HCT116 (cell line): ENCODE measurements around the gene KIF25. TPM values are rescaled to one million over a fixed set of nuclear protein-coding genes. Genes with fewer than 3 reads are reported as not detected.

Source experiments
- ATAC-seq: fragments of 200-7000 bp; cut with Tn5 transposase; 2 replicates; pipeline ENCODE4 v1.9.1; 2020; ENCODE audit warnings: mild to moderate bottlenecking, moderate library complexity
- BruUV-seq: library from RNA; stranded (reverse); fragments of 400-500 nt; replicated peaks from 2 replicates; lab custom pipeline; 2021; lab: Mats Ljungman, UMichigan
- CTCF ChIA-PET: fragments of 300-600 bp; sonication (Branson Sonifier 250); formaldehyde crosslinking; loops from one replicate; lab custom pipeline; 2021; ENCODE audit warnings: antibody characterized with exemption; lab: Charles Lee
- POLR2A ChIA-PET: fragments of 300-600, 350-600 bp; sonication (Branson Sonifier 250); formaldehyde crosslinking; loops from one replicate; lab custom pipeline; 2021; ENCODE audit warnings: antibody characterized with exemption; lab: Charles Lee
- RAD21 ChIA-PET, 2 experiments: fragments of 300-600 bp; sonication (Branson Sonifier 250); formaldehyde crosslinking; loops; one replicate each; lab custom pipeline; 2023; ENCODE audit warnings: low total read pairs in 2 of 2; ENCODE audit not compliant: uncharacterized antibody in 2 of 2, unreplicated experiment in 2 of 2, low non-redundant PET in 1 of 2; lab: Charles Lee
- DNase-seq: peaks from one replicate; pipeline ENCODE4 v3.0.0-alpha.2; 2010; ENCODE audit warnings: low read depth, low spot score
- H2AFZ ChIP-seq: fragments of 200-600 bp; shearing (Covaris generic), sonication (generic); 2 replicates; pipeline ENCODE4 v1.6.1; 2017; ENCODE audit warnings: low read depth, mixed run types, mixed read lengths, antibody characterized with exemption, low read length; ENCODE audit not compliant: poor library complexity, severe bottlenecking
- H3K27ac ChIP-seq: 2 replicates; pipeline ENCODE4 v1.5.1; 2012; ENCODE audit warnings: low read depth, low read length
- H3K27me3 ChIP-seq: fragments of 200-600 bp; sonication (generic); 2 replicates; pipeline ENCODE4 v1.6.1; 2016; ENCODE audit warnings: mixed run types, low read length, mixed read lengths; ENCODE audit not compliant: insufficient read depth
- H3K36me3 ChIP-seq, 2 experiments: fragments of 200-500 bp in 1 of 2; fragments of 200-600 bp in 1 of 2; sonication (Bioruptor generic) in 1 of 2; sonication (generic) in 1 of 2; 2 replicates each; pipeline versions ENCODE4 v1.5.1 to v1.6.1; 2014 to 2016; ENCODE audit warnings: low read length in 2 of 2, inconsistent platforms in 1 of 2, mixed read lengths in 1 of 2, mixed run types in 1 of 2; ENCODE audit not compliant: insufficient read depth in 2 of 2, control insufficient read depth in 1 of 2
- H3K4me1 ChIP-seq, 2 experiments: fragments of 200-600 bp in 1 of 2; sonication (generic) in 1 of 2; 2 replicates each; pipeline versions ENCODE4 v1.5.1 to v1.6.1; 2012 to 2017; ENCODE audit warnings: low read length in 2 of 2, inconsistent platforms in 1 of 2, mild to moderate bottlenecking in 1 of 2, mixed read lengths in 1 of 2, mixed run types in 1 of 2, moderate library complexity in 1 of 2; ENCODE audit not compliant: insufficient read depth in 2 of 2, control insufficient read depth in 1 of 2
- H3K4me2 ChIP-seq: fragments of 200-600 bp; sonication (generic); 2 replicates; pipeline ENCODE4 v1.6.1; 2017; ENCODE audit warnings: mixed run types, low read length, mixed read lengths
- H3K4me3 ChIP-seq, 2 experiments: fragments of 200-600 bp in 1 of 2; sonication (generic) in 1 of 2; replicated peaks in 1 of 2; 2 replicates each; pipeline ENCODE4 v1.5.1; 2011 to 2016; ENCODE audit warnings: low read length in 2 of 2, control low read depth in 1 of 2, low read depth in 1 of 2, mild to moderate bottlenecking in 1 of 2, mixed read lengths in 1 of 2, mixed run types in 1 of 2
- H3K79me2 ChIP-seq: fragments of 200-600 bp; sonication (generic); 2 replicates; pipeline ENCODE4 v1.6.1; 2017; ENCODE audit warnings: mild to moderate bottlenecking, mixed run types, low read length, moderate library complexity, mixed read lengths; ENCODE audit not compliant: insufficient read depth
- H3K9ac ChIP-seq: fragments of 200-600 bp; sonication (generic); 2 replicates; pipeline ENCODE4 v1.6.1; 2016; ENCODE audit warnings: low read length, mixed read lengths
- H3K9me2 ChIP-seq: fragments of 200-600 bp; sonication (generic), shearing (Covaris generic); 2 replicates; pipeline ENCODE4 v1.6.1; 2017; ENCODE audit warnings: mixed run types, mild to moderate bottlenecking, moderate library complexity; ENCODE audit not compliant: insufficient read depth
- H3K9me3 ChIP-seq, 2 experiments: fragments of 200-500 bp in 1 of 2; fragments of 200-600 bp in 1 of 2; sonication (Bioruptor generic) in 1 of 2; sonication (generic) in 1 of 2; 2 replicates each; pipeline ENCODE4 v1.6.1; 2014 to 2017; ENCODE audit warnings: low read length in 2 of 2, mixed read lengths in 2 of 2, inconsistent platforms in 1 of 2, low read depth in 1 of 2, mild to moderate bottlenecking in 1 of 2, mixed run types in 1 of 2, moderate library complexity in 1 of 2; ENCODE audit not compliant: control insufficient read depth in 1 of 2, insufficient read depth in 1 of 2
- H4K20me1 ChIP-seq: fragments of 200-600 bp; sonication (generic), shearing (Covaris generic); 2 replicates; pipeline ENCODE4 v1.6.1; 2017; ENCODE audit warnings: mixed run types, mild to moderate bottlenecking, moderate library complexity; ENCODE audit not compliant: insufficient read depth
- CBX3 ChIP-seq: IDR thresholded peaks from 2 replicates; pipeline ENCODE4 v1.6.1; 2012; ENCODE audit warnings: low read depth
- CTCF ChIP-seq, 3 experiments: fragments of 200-600 bp in 1 of 3; sonication (generic) in 1 of 3; IDR thresholded peaks in 2 of 3; conservative IDR thresholded peaks in 1 of 3; 2 replicates each; pipeline ENCODE4 v1.5.1; 2012 to 2017; ENCODE audit warnings: low read depth in 2 of 3, low read length in 2 of 3, antibody characterized with exemption in 1 of 3, borderline replicate concordance in 1 of 3, control low read depth in 1 of 3, mild to moderate bottlenecking in 1 of 3, mixed read lengths in 1 of 3, mixed run types in 1 of 3, moderate library complexity in 1 of 3; ENCODE audit not compliant: insufficient read depth in 1 of 3
- EGR1 ChIP-seq: IDR thresholded peaks from 2 replicates; pipeline ENCODE4 v1.6.1; 2012; ENCODE audit warnings: low read depth
- POLR2A ChIP-seq: IDR thresholded peaks from 2 replicates; pipeline ENCODE4 v1.7.0; 2011; ENCODE audit warnings: borderline replicate concordance; ENCODE audit not compliant: insufficient read depth, insufficient read length; ENCODE audit errors: extremely low read depth
- RAD21 ChIP-seq: IDR thresholded peaks from 2 replicates; pipeline ENCODE4 v1.6.1; 2012; ENCODE audit warnings: low read depth, mild to moderate bottlenecking
- SRF ChIP-seq: IDR thresholded peaks from 2 replicates; pipeline ENCODE4 v1.6.1; 2012; ENCODE audit warnings: low read depth
- YY1 ChIP-seq: IDR thresholded peaks from 2 replicates; pipeline ENCODE4 v1.6.1; 2011; ENCODE audit warnings: low read length, low read depth, moderate library complexity, mild to moderate bottlenecking; ENCODE audit not compliant: insufficient replicate concordance; ENCODE audit errors: extremely low read depth
- ZFX ChIP-seq: fragments of 450-650 bp; IDR thresholded peaks from 2 replicates; pipeline ENCODE4 v1.6.1; 2017
- intact Hi-C: fragments of 100-400 bp; cut with micrococcal nuclease; formaldehyde crosslinking; loops from 2 replicates; pipeline ENCODE4 v1.10.0; 2022
- total RNA-seq: library from RNA; stranded (reverse); gene quantifications from one replicate; pipeline ENCODE4 v1.2.1, GENCODE V29; 2021; ENCODE audit not compliant: unreplicated experiment
- TF ChIP-seq, protein P1 (sequence below): IDR thresholded peaks from 2 replicates; pipeline ENCODE4 v1.6.1; 2011; ENCODE audit warnings: mild to moderate bottlenecking, low read length, moderate library complexity; ENCODE audit not compliant: insufficient replicate concordance; ENCODE audit errors: extremely low read depth

Gene KIF25
- total RNA-seq, 1 experiment from 2014 or later: not detected

DNA sequence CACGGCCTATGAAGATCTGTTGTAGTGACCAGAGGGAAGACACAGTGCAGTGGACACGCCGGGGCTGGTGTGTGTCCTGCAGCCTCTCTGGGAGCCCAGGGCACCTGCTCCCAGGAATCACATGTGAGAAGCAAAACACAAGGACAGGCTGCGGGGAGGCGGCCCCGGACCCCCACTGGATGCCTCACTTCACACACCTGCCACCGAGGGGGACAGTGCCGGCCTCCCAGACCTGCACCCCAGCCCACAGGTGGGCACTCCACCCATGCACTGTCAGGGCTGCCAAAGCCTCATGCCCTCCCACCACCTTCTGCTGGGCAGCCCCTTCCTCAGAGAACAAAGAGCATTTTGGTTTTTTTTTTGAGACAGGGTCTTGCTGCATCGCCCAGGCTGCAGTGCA, 54.2 kb downstream of the KIF25 start (continued):
- TF ChIP-seq, protein P1, sequence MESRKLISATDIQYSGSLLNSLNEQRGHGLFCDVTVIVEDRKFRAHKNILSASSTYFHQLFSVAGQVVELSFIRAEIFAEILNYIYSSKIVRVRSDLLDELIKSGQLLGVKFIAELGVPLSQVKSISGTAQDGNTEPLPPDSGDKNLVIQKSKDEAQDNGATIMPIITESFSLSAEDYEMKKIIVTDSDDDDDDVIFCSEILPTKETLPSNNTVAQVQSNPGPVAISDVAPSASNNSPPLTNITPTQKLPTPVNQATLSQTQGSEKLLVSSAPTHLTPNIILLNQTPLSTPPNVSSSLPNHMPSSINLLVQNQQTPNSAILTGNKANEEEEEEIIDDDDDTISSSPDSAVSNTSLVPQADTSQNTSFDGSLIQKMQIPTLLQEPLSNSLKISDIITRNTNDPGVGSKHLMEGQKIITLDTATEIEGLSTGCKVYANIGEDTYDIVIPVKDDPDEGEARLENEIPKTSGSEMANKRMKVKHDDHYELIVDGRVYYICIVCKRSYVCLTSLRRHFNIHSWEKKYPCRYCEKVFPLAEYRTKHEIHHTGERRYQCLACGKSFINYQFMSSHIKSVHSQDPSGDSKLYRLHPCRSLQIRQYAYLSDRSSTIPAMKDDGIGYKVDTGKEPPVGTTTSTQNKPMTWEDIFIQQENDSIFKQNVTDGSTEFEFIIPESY: no peak
- no peak for TF ChIP-seq CBX3
- TF ChIP-seq RAD21: no peak
- no peak for TF ChIP-seq POLR2A
- no peak for TF ChIP-seq YY1
- no peak for TF ChIP-seq SRF
- no peak for TF ChIP-seq ZFX
- TF ChIP-seq, all 23 proteins: peak for 0

- ChIA-PET CTCF (no interaction called here), RAD21 (no interaction called here), POLR2A (no interaction called here)
- H3K27ac ChIP-seq: no peak overlapping the region
- H3K4me3 ChIP-seq: no peak overlapping the region
- H3K9ac ChIP-seq: no peak overlapping the region
- ATAC-seq (peak; percentile 85), DNase-seq (no peak)
- peaks cover 0 to 4% of the 10 kb centered on the region in 2 experiments; a peak in 1 of 4 replicates for H3K4me1 ChIP-seq
- no peak overlapping the region for H2AFZ ChIP-seq
- intact Hi-C loops: loop anchor here (2.0 kb wide), 1 partner anchor 144 kb away; no protein-coding TSS in a partner anchor
- no peaks in the 10 kb centered on the region for H3K79me2 ChIP-seq
- no peaks in the 10 kb centered on the region for H3K9me3 ChIP-seq
- H3K36me3 ChIP-seq: no peaks in the 10 kb centered on the region
- no TSS peak for BruUV-seq
- no peaks in the 10 kb centered on the region for H3K27me3 ChIP-seq
- H3K9me2 ChIP-seq: no peaks in the 10 kb centered on the region
- no peaks in the 10 kb centered on the region for H4K20me1 ChIP-seq
- no peak overlapping the region for H3K4me2 ChIP-seq
- no peak for TF ChIP-seq EGR1
- peak; percentile 63 for TF ChIP-seq RAD21
- TF ChIP-seq CTCF (IDR thresholded peaks at IDR 0.05 in 2 of 3, conservative IDR thresholded peaks at IDR 0.05 in 1 of 3; ENCODE audit: borderline replicate concordance in 1 of 3, insufficient read depth in 1 of 3, low read depth in 2 of 3, low read length in 2 of 3): peak; percentile 6 to 21 (median 12); a peak in 1 of 6 replicates
- TF ChIP-seq SRF: no peak
Measured at GRCh38 chr6:168052291-168052891, 54.9 kb downstream of the KIF25 start.
